ENCODE results near the gene UNC80. TPM values are rescaled to one million over a fixed set of nuclear protein-coding genes. Genes with fewer than 3 reads are reported as not detected.

The UNC80 gene
- total and polyA plus RNA-seq, 2 of the 4 experiments (the other 2 are of a cell fraction): not detected

- no peak for DNase-seq
- H3K36me3 ChIP-seq (ENCODE audit: control insufficient read depth, insufficient read depth, low read length): no peaks in the 10 kb centered on the region
- no peak overlapping the region for H4K8ac ChIP-seq (ENCODE audit: low read depth in 2 of 2, low read length in 2 of 2)
- no CpG with 5 or more reads among the region's 2 CpGs for WGBS, 2 experiments (ENCODE audit: extremely low coverage in 2 of 2, insufficient read length in 1 of 2)
- no TSS peak for BruUV-seq (replicated peaks)
- no peaks in the 10 kb centered on the region for H3K9me3 ChIP-seq (ENCODE audit: control insufficient read depth, insufficient read depth, low read length)
- no peaks in the 10 kb centered on the region for H4K20me1 ChIP-seq (ENCODE audit: insufficient read depth, low read length)
- H2BK120ac ChIP-seq (ENCODE audit: low read depth, low read length): no peak overlapping the region
- no peak overlapping the region for H3K27ac ChIP-seq (ENCODE audit: insufficient read depth, low read length)
- no peak overlapping the region for H4K91ac ChIP-seq (ENCODE audit: insufficient read depth, low read depth, low read length)
- H3K18ac ChIP-seq (ENCODE audit: low read depth, low read length): no peak overlapping the region
- no peak overlapping the region for H2BK20ac ChIP-seq (ENCODE audit: low read depth, low read length)
- H3K9ac ChIP-seq (ENCODE audit: low read depth, low read length): no peak overlapping the region
- H3K4ac ChIP-seq (ENCODE audit: low read depth, low read length): no peak overlapping the region
- H3K14ac ChIP-seq (replicated peaks; ENCODE audit: low read depth, low read length): no peak overlapping the region
- intact Hi-C loops (cut with micrococcal nuclease) (no loop called here), dilution Hi-C loops (cut with HindIII; ENCODE audit: low sequenced_read_pairs, unreplicated experiment) (no loop called here), in situ Hi-C loops (cut with MboI; ENCODE audit: low sequenced_read_pairs) (loop anchor here (10.0 kb wide), 1 partner anchor 184 kb away; the partner anchor contains the start of gene KANSL1L)
- no peak for ATAC-seq (ENCODE audit: low read depth)
- H2AK9ac ChIP-seq (replicated peaks; ENCODE audit: low read depth, low read length, poor library complexity): no peak overlapping the region
- POLR2A ChIA-PET (ENCODE audit: unreplicated experiment): no interaction called here
- no peaks in the 10 kb centered on the region for H3K4me1 ChIP-seq (ENCODE audit: control insufficient read depth, insufficient read depth, low read length)
- H3K23ac ChIP-seq (ENCODE audit: low read depth, low read length): no peak overlapping the region
- H2BK15ac ChIP-seq (ENCODE audit: low read depth, low read length): no peak overlapping the region
- H3K27me3 ChIP-seq (ENCODE audit: control insufficient read depth, insufficient read depth, low read length): no peaks in the 10 kb centered on the region; the same call in none of the 2 replicates
- no peaks in the 10 kb centered on the region for H3K9me1 ChIP-seq (ENCODE audit: insufficient read depth, low read length)
- H4K5ac ChIP-seq (ENCODE audit: low read depth, low read length): no peak overlapping the region
- CTCF ChIA-PET: interaction anchor here (1.4 kb wide), 1 partner anchor 208 kb away, joined by 4 read pairs; no protein-coding TSS in a partner anchor
- H3K56ac ChIP-seq (ENCODE audit: extremely low read depth, insufficient read depth, low read length): no peak overlapping the region
- H2AK5ac ChIP-seq (ENCODE audit: low read depth, low read length): no peak overlapping the region
- no peak overlapping the region for H3K4me2 ChIP-seq (ENCODE audit: low read depth, low read length)
- H3K4me3 ChIP-seq (ENCODE audit: insufficient read depth, low read depth, low read length): no peak overlapping the region
- TF ChIP-seq MAZ (IDR thresholded peaks at IDR 0.05; ENCODE audit: borderline replicate concordance, low read depth, low read length) (no peak), BHLHE40 (IDR thresholded peaks at IDR 0.05; ENCODE audit: low read depth, low read length) (no peak), SMC3 (IDR thresholded peaks at IDR 0.05; ENCODE audit: low read depth, low read length) (no peak), CEBPB (IDR thresholded peaks at IDR 0.05; ENCODE audit: low read depth, low read length) (no peak), MAFK (IDR thresholded peaks at IDR 0.05; ENCODE audit: low read depth, low read length) (no peak), NFE2L2 (IDR thresholded peaks at IDR 0.05; ENCODE audit: low read depth, low read length) (no peak), ELK1 (IDR thresholded peaks at IDR 0.05; ENCODE audit: borderline replicate concordance, low read depth, low read length) (no peak), POLR2A (IDR thresholded peaks at IDR 0.05; ENCODE audit: low read depth, low read length) (no peak), USF2 (IDR thresholded peaks at IDR 0.05; ENCODE audit: low read depth, low read length) (no peak), CHD1 (IDR thresholded peaks at IDR 0.05; ENCODE audit: low read depth, low read length) (no peak), RFX5 (IDR thresholded peaks at IDR 0.05; ENCODE audit: low read depth, low read length) (no peak), FOS (IDR thresholded peaks at IDR 0.05; ENCODE audit: low read depth, low read length) (no peak), RCOR1 (IDR thresholded peaks at IDR 0.05; ENCODE audit: insufficient replicate concordance, low read length) (no peak), RAD21 (IDR thresholded peaks at IDR 0.05; ENCODE audit: low read length) (no peak), CTCF (conservative IDR thresholded peaks at IDR 0.05; ENCODE audit: low read depth, low read length) (no peak)
- H3K79me1 ChIP-seq (ENCODE audit: low read depth in 1 of 2, low read length in 2 of 2): no peaks in the 10 kb centered on the region
- no peak overlapping the region for H2AFZ ChIP-seq (replicated peaks; ENCODE audit: low read length, poor library complexity)
- H2BK5ac ChIP-seq (ENCODE audit: low read depth, low read length, poor library complexity, severe bottlenecking): no peak overlapping the region
These were observed 219.2 kb downstream of the UNC80 start for GRCh38 chr2:209990838-209991237.

Measured in IMR-90 (cell line).